Astrocyte (in vitro differentiated cells and primary cell): ENCODE measurements around the gene COL6A1. TPM values are rescaled to one million over a fixed set of nuclear protein-coding genes. Genes with fewer than 3 reads are reported as not detected.

Source experiments
- DNase-seq: peaks from one replicate; pipeline ENCODE4 v3.0.0-alpha.2; 2010; ENCODE audit warnings: low read depth
- FAIRE-seq: peaks from 2 replicates; lab custom pipeline; 2011; peaks lifted over from hg19 to GRCh38; lab: Jason Lieb, UNC
- H2AFZ ChIP-seq: 2 replicates; pipeline ENCODE4 v1.6.0; 2012; ENCODE audit warnings: low read depth, low read length, inconsistent platforms
- H3K27ac ChIP-seq: 2 replicates; pipeline ENCODE4 v1.5.1; 2011; ENCODE audit warnings: low read depth, low read length, inconsistent platforms
- H3K27me3 ChIP-seq: 2 replicates; pipeline ENCODE4 v1.6.0; 2011; ENCODE audit warnings: low read length, inconsistent platforms; ENCODE audit not compliant: insufficient read depth
- H3K36me3 ChIP-seq: 2 replicates; pipeline ENCODE4 v1.5.1; 2011; ENCODE audit warnings: low read length, inconsistent platforms; ENCODE audit not compliant: insufficient read depth
- H3K4me1 ChIP-seq: 2 replicates; pipeline ENCODE4 v1.5.1; 2011; ENCODE audit warnings: low read length, inconsistent platforms; ENCODE audit not compliant: insufficient read depth
- H3K4me2 ChIP-seq: 2 replicates; pipeline ENCODE4 v1.6.0; 2012; ENCODE audit warnings: low read length, inconsistent platforms
- H3K4me3 ChIP-seq: 2 replicates; pipeline ENCODE4 v1.5.1; 2011; ENCODE audit warnings: low read depth, mild to moderate bottlenecking, low read length, inconsistent platforms; ENCODE audit not compliant: insufficient read depth
- H3K79me2 ChIP-seq: 2 replicates; pipeline ENCODE4 v1.6.0; 2012; ENCODE audit warnings: mild to moderate bottlenecking, low read length, inconsistent platforms; ENCODE audit not compliant: insufficient read depth
- H3K9ac ChIP-seq: 2 replicates; pipeline ENCODE4 v1.6.0; 2012; ENCODE audit warnings: mild to moderate bottlenecking, low read length, inconsistent platforms
- H3K9me3 ChIP-seq: 2 replicates; pipeline ENCODE4 v1.5.1; 2012; ENCODE audit warnings: low read depth, mild to moderate bottlenecking, low read length, inconsistent platforms; ENCODE audit not compliant: insufficient read depth
- H4K20me1 ChIP-seq: 2 replicates; pipeline ENCODE4 v1.6.0; 2012; ENCODE audit warnings: low read length, inconsistent platforms; ENCODE audit not compliant: insufficient read depth
- H3K27ac Mint-ChIP-seq: one replicate; pipeline ENCODE4 v1.8.0; 2021; ENCODE audit warnings: mild to moderate bottlenecking, mixed read lengths; ENCODE audit not compliant: unreplicated experiment
- H3K27me3 Mint-ChIP-seq: one replicate; pipeline ENCODE4 v1.8.0; 2021; ENCODE audit warnings: low read depth, mixed read lengths; ENCODE audit not compliant: unreplicated experiment
- H3K36me3 Mint-ChIP-seq: one replicate; pipeline ENCODE4 v1.8.0; 2021; ENCODE audit warnings: low read depth, mixed read lengths; ENCODE audit not compliant: unreplicated experiment
- H3K4me1 Mint-ChIP-seq: one replicate; pipeline ENCODE4 v1.8.0; 2021; ENCODE audit warnings: low read depth, mixed read lengths; ENCODE audit not compliant: unreplicated experiment
- H3K4me3 Mint-ChIP-seq: one replicate; pipeline ENCODE4 v1.8.0; 2021; ENCODE audit warnings: mild to moderate bottlenecking, moderate library complexity, mixed read lengths; ENCODE audit not compliant: unreplicated experiment
- H3K9me3 Mint-ChIP-seq: one replicate; pipeline ENCODE4 v1.8.0; 2021; ENCODE audit warnings: mild to moderate bottlenecking, mixed read lengths; ENCODE audit not compliant: unreplicated experiment
- EZH2 ChIP-seq: IDR thresholded peaks from 2 replicates; pipeline ENCODE4 v1.6.1; 2012; ENCODE audit warnings: mild to moderate bottlenecking, low read length, inconsistent platforms; ENCODE audit not compliant: insufficient read depth
- total RNA-seq: library from RNA; stranded (reverse); gene quantifications from 2 replicates; pipeline ENCODE4 v1.2.1, GENCODE V29; 2021
- TF ChIP-seq, protein P1 (sequence below): IDR thresholded peaks from 2 replicates; pipeline ENCODE4 v1.5.1; 2011; ENCODE audit warnings: low read depth, mild to moderate bottlenecking, inconsistent platforms, low read length, moderate library complexity; ENCODE audit not compliant: insufficient read depth

Gene COL6A1
- total RNA-seq, 1 donor from 2014 or later: 131 TPM

DNA sequence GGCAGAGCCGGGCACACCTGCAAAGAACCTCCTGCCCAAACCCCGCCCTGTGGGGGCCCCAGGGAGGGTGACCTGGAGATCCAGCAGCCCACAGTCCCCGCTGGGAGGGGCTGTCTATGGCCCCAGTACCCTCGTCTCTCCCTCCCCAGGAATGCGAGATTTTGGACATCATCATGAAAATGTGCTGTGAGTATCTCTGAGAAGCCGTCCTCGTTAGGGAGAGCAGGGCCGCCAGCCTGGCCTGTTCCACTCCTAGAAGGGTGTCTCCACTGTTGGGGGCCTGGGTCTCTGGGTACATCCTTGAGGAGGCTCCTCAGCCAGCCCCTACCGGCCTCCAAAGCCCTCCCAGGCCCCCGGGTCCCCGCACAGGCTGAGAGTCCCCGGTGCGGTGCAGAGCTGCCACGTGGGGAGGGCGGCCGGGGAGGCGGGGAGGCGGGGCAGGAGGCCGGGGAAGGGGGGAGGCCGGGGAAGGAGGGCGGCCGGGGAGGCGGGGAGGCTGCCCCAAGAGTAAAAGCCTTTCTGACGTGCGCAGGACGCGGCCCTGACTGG lies 18.7 kb downstream of the COL6A1 start:
- H3K4me2 ChIP-seq: no peak overlapping the region
- peaks cover 38% of the 10 kb centered on the region for H4K20me1 ChIP-seq
- no peak for DNase-seq
- Mint-ChIP-seq H3K4me3 (no peak overlapping the region), H3K27me3 (no peaks in the 10 kb centered on the region), H3K4me1 (no peaks in the 10 kb centered on the region), H3K36me3 (peaks cover 5% of the 10 kb centered on the region), H3K9me3 (no peaks in the 10 kb centered on the region), H3K27ac (no peak overlapping the region)
- H3K27ac ChIP-seq: no peak overlapping the region
- H2AFZ ChIP-seq: no peak overlapping the region
- peaks cover 19% of the 10 kb centered on the region for H3K79me2 ChIP-seq
- H3K36me3 ChIP-seq: peaks cover 13% of the 10 kb centered on the region
- TF ChIP-seq, protein P1, sequence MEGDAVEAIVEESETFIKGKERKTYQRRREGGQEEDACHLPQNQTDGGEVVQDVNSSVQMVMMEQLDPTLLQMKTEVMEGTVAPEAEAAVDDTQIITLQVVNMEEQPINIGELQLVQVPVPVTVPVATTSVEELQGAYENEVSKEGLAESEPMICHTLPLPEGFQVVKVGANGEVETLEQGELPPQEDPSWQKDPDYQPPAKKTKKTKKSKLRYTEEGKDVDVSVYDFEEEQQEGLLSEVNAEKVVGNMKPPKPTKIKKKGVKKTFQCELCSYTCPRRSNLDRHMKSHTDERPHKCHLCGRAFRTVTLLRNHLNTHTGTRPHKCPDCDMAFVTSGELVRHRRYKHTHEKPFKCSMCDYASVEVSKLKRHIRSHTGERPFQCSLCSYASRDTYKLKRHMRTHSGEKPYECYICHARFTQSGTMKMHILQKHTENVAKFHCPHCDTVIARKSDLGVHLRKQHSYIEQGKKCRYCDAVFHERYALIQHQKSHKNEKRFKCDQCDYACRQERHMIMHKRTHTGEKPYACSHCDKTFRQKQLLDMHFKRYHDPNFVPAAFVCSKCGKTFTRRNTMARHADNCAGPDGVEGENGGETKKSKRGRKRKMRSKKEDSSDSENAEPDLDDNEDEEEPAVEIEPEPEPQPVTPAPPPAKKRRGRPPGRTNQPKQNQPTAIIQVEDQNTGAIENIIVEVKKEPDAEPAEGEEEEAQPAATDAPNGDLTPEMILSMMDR: no peak
- TF ChIP-seq EZH2: no peak
- no peaks in the 10 kb centered on the region for H3K9me3 ChIP-seq
- FAIRE-seq: no peak
- H3K27me3 ChIP-seq: no peaks in the 10 kb centered on the region
- H3K9ac ChIP-seq: no peak overlapping the region
- H3K4me3 ChIP-seq: no peak overlapping the region
- H3K4me1 ChIP-seq: peaks cover 3% of the 10 kb centered on the region

GRCh38 chr21:46000731-46001641 lies 19.4 kb downstream of the COL6A1 start:
- H3K79me2 ChIP-seq: peaks cover 12% of the 10 kb centered on the region
- TF ChIP-seq, protein P1: no peak
- no peak for TF ChIP-seq EZH2
- Mint-ChIP-seq H3K27me3 (no peaks in the 10 kb centered on the region), H3K27ac (no peak overlapping the region), H3K36me3 (peaks cover 5% of the 10 kb centered on the region), H3K9me3 (no peaks in the 10 kb centered on the region), H3K4me3 (no peak overlapping the region), H3K4me1 (no peaks in the 10 kb centered on the region)
- no peak overlapping the region for H3K4me3 ChIP-seq
- H3K9me3 ChIP-seq: no peaks in the 10 kb centered on the region
- no peak overlapping the region for H3K27ac ChIP-seq
- H2AFZ ChIP-seq: no peak overlapping the region
- H3K9ac ChIP-seq: no peak overlapping the region
- no peak overlapping the region for H3K4me2 ChIP-seq
- H3K36me3 ChIP-seq: peaks cover 9% of the 10 kb centered on the region
- peaks cover 30% of the 10 kb centered on the region for H4K20me1 ChIP-seq
- H3K27me3 ChIP-seq: no peaks in the 10 kb centered on the region
- DNase-seq: no peak
- H3K4me1 ChIP-seq: no peaks in the 10 kb centered on the region
- no peak for FAIRE-seq
